GM12875 (cell line): ENCODE measurements around the gene RELN.

ENCODE experiments used
- H3K4me3 ChIP-seq: one replicate; pipeline ENCODE4 v1.5.1; 2011; ENCODE audit warnings: low read depth, low read length, control low read depth
- TF ChIP-seq, protein P1 (sequence below): IDR thresholded peaks from 2 replicates; pipeline ENCODE4 v1.5.1; 2011; ENCODE audit warnings: low read depth, mild to moderate bottlenecking, control low read depth, inconsistent platforms, low read length, moderate library complexity, borderline replicate concordance; ENCODE audit not compliant: insufficient read depth

RELN gene

DNA sequence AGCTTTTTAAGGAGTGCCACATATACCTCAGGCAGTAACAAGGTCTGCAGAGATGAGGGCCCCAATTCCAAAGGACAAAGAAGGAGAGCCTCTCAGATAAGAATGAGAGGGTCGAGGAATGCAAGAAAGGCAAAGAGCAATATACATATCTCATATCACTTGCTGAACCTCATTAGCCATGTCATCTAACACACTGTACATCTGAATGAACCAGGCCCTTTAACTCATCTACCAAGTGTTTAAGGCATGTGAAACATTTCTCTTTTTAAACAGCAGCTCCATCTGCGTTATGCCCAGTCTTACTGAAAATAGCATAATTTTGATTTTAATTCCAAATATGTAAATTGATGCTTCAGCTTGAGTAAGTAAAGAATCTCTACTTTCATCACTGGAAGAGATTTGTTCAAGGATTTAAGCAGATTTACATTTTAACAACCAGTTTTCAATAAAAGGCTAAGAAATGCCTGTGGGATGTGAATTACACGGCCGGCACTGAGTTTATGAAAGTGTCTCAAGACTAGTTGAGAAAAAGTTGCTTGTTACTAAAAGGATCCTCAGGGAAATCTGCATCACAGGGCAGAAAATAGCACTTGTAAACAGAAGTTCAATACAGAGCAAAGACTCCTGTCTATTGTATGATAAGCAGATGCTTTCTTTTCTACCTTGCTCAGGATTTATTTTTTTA, 419.7 kb downstream of the RELN start:
- H3K4me3 ChIP-seq, result no peak overlapping the region
- TF ChIP-seq, protein P1, sequence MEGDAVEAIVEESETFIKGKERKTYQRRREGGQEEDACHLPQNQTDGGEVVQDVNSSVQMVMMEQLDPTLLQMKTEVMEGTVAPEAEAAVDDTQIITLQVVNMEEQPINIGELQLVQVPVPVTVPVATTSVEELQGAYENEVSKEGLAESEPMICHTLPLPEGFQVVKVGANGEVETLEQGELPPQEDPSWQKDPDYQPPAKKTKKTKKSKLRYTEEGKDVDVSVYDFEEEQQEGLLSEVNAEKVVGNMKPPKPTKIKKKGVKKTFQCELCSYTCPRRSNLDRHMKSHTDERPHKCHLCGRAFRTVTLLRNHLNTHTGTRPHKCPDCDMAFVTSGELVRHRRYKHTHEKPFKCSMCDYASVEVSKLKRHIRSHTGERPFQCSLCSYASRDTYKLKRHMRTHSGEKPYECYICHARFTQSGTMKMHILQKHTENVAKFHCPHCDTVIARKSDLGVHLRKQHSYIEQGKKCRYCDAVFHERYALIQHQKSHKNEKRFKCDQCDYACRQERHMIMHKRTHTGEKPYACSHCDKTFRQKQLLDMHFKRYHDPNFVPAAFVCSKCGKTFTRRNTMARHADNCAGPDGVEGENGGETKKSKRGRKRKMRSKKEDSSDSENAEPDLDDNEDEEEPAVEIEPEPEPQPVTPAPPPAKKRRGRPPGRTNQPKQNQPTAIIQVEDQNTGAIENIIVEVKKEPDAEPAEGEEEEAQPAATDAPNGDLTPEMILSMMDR, result no peak

DNA sequence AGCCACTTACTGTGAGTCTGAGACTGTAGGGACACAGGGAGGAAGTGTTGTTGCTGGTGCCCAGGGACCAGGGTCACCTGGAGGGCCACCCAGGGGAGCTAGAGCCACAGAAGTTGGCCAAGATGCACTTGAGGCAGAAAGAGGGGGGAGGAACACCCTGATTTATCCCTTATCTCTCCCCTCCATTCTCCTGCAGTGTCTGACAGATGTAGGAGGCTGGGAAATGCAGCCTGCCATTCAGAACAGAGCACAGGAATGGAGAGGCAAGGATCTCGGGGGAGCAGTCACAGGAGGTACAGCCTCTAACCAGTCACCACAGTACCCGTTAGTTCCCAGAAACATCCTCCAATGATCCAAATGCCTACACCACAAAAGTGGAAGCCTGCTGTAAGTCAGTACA, 425.0 kb downstream of the RELN start:
- H3K4me3 ChIP-seq, result no peak overlapping the region
- TF ChIP-seq, protein P1, result no peak

DNA sequence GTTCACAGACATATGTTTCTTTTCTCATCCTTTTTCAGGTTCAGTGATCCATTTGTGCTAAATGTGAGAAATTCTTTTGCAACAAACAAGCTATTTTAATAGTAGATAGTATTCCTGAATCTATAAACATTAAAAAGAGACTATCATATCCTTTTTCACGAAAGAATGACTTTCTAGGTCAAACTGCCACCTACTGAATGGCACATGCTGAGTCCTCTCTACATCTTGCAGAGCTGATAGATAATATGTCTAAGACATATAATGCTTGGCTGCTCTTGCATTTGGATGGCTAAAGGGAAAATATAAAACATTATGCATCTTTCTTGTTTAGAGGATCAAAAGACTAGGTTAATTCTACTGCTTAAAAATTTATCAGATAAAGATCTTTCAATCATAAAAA, 429.3 kb downstream of the RELN start:
- TF ChIP-seq, protein P1, result no peak
- no peak overlapping the region for H3K4me3 ChIP-seq

DNA sequence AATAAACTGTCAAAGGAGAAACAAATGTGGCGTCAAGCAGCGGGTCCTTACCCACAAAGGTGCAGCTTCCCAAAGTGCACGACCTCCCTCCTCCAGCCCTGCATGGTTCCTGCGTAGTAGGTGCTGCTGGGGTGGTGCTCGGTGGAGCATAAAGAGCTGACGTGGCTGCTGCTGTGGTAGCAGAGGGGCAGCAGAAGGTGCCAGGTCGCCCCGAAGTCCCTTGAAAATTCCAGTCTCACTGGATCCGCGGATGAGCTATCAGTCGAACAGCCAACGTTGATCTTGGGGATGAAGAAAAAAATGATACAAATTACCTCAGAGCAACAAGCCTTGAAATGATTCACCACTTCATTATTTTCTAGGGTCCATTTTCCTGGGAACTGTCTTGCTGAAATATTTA, 438.4 kb downstream of the RELN start:
- TF ChIP-seq, protein P1, result no peak
- H3K4me3 ChIP-seq, result no peak overlapping the region

DNA sequence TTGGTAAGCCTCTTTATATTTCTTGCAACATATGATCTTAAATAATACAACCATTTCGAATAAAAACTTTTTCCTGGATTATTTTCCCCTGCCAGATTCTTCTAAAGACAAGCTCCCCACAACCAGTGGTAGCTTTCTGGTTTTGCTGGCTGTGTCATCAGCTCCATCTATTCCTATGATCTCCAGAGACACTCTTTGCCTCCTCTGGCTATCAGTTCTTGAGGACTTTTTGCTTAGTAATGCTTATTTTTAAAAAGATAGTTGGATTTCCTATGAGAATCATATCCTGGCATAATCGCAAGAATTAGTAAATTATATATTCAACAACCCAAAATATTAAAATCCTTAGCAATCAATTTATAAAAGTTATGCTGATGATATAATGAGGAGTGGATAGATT, 439.7 kb downstream of the RELN start:
- TF ChIP-seq, protein P1, result no peak
- H3K4me3 ChIP-seq, result no peak overlapping the region

DNA sequence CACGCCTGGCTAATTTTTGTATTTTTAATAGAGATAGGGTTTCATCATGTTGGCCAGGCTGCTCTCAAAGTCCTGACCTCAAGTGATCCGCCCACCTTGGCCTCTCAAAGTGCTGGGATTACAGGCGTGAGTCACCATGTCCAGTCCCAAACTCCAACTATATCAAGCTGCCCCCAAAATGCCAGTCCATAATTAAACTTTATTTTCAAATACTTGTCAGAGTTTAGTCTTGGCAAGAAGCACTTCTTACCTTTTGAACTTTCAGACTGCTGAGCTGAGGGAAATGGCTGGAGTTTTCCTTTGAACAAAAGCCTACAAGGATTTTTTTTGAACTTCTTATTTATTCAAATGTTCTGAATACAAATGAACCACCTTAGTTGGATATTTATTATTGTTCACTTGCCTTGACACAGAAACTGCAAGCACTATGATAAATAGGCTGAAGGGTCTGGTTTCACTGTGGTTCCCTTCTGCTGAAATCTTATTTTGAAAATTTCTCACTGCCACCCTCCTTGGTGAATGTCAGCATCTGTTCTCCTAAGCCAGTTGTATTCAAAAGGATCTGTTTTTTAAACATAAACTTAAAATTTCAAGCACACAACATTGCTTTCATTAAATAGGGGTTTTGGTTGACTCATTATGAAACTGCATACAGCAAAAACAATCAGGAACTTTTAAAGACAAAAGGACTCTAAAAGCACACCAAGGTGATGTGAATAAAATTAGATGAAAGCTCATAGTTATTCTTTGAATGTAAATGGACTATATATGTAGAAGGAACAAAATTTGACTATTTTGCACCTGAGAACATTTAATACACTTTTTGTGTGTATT, 441.8 kb downstream of the RELN start:
- TF ChIP-seq, protein P1, result no peak

DNA sequence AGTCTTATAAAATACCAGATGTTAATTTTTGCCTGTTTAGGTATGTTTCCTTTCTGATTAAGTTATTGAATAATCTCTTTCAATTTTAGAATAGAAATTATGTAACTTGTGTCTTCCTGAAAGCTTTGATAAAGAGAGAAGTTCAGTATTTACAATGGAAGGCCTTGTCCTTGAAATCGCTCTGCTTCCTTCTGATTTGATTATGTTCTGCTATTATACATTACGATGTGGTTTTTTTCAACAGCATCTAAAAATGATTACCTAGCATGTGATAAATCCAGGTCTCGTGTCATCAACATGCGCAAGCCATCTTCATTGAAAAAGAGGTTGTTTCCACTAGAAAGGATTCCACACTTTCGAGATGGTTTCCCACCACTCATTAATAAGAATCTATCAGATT, 447.0 kb downstream of the RELN start:
- TF ChIP-seq, protein P1, result no peak
- no peak overlapping the region for H3K4me3 ChIP-seq

More for the DNA sequence above, 441.8 kb downstream of the RELN start:
- H3K4me3 ChIP-seq, result no peak overlapping the region
